ENCODE data around the gene LRMDA.

The LRMDA gene

GRCh38 chr10:75569506-75569905 lies 138.1 kb downstream of the LRMDA start:
- POLR2A ChIA-PET = no interaction called here
- DNase-seq (ENCODE audit: extremely low spot score) = no peak
- CTCF ChIA-PET = no interaction called here
- TF ChIP-seq CTCF (IDR thresholded peaks at IDR 0.05; ENCODE audit: control extremely low read depth, extremely low read depth, low read depth, missing control alignments) = no peak

- TF ChIP-seq CTCF (IDR thresholded peaks at IDR 0.05; ENCODE audit: control extremely low read depth, extremely low read depth, low read depth, missing control alignments) = no peak
- no peak for DNase-seq (ENCODE audit: extremely low spot score)
- ChIA-PET POLR2A (no interaction called here), CTCF (no interaction called here)
These were observed 141.1 kb downstream of the LRMDA start for GRCh38 chr10:75572478-75572877.

DNA sequence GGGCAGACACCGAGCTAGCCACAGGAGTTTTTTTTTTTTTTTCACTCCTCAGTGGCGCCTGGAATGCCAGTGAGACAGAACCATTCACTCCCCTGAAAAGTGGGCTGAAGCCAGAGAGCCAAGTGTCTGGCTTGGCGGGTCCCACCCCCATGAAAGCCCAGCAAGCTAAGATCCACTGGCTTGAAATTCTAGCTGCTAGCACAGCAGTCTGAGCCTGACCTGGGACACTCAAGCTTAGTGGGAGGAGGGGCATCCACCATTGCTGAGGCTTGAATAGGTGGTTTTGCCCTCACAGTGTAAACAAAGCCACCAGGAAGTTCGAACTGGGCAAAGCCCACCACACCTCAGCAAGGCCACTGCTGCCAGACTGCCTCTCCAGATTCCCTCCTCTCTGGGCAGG lies 144.5 kb downstream of the LRMDA start:
- TF ChIP-seq CTCF (IDR thresholded peaks at IDR 0.05; ENCODE audit: control extremely low read depth, extremely low read depth, low read depth, missing control alignments) = no peak
- CTCF ChIA-PET = no interaction called here
- no peak for DNase-seq (ENCODE audit: extremely low spot score)
- POLR2A ChIA-PET = no interaction called here

DNA sequence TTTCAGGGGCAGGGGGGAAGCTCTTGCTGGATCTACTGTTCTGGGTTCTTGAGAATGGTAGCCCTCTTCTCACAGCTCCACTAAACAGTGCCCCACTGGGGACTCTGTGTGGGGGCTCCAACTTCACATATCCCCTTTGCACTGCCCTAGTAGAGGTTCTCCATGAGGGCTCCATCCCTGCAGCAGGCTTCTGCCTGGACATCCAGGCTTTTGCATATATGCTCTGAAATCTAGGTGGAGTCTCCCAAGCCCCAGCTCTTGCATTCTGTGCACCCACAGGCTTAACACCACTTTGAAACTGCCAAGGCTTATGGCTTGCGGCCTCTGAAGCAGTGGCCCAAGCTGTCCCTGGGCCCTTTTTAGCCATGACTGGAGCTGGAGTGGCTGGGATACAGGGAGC lies 150.7 kb downstream of the LRMDA start:
- POLR2A ChIA-PET = no interaction called here
- CTCF ChIA-PET = no interaction called here
- DNase-seq (ENCODE audit: extremely low spot score) = no peak

GRCh38 chr10:75585294-75585693 lies 153.9 kb downstream of the LRMDA start:
- POLR2A ChIA-PET = no interaction called here
- no peak for TF ChIP-seq CTCF (IDR thresholded peaks at IDR 0.05; ENCODE audit: control extremely low read depth, extremely low read depth, low read depth, missing control alignments)
- no peak for DNase-seq (ENCODE audit: extremely low spot score)
- CTCF ChIA-PET = no interaction called here

More for the DNA sequence above, 150.7 kb downstream of the LRMDA start:
- no peak for TF ChIP-seq CTCF (IDR thresholded peaks at IDR 0.05; ENCODE audit: control extremely low read depth, extremely low read depth, low read depth, missing control alignments)

DNA sequence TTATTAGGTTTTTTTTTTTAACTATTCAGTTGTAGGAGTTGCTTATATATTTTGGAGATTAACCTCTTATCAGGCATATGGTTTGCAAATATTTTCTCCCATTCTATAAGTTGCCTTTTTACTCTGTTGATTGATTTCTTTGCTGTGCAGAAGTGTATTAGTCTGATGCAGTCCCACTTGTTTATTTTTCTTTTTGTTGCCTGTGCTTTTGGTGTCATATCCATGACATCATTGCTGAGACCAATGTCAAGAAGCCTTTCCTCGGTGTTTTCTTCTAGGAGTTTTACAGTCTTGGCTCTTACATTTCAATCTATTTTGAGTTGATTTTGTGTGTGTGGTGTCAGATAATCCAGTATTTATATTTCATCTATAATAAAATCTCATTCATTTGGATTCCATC lies 155.4 kb downstream of the LRMDA start:
- POLR2A ChIA-PET = no interaction called here
- no peak for TF ChIP-seq CTCF (IDR thresholded peaks at IDR 0.05; ENCODE audit: control extremely low read depth, extremely low read depth, low read depth, missing control alignments)
- DNase-seq (ENCODE audit: extremely low spot score) = no peak
- CTCF ChIA-PET = no interaction called here

GRCh38 chr10:75588031-75588430 lies 156.6 kb downstream of the LRMDA start:
- POLR2A ChIA-PET = no interaction called here
- TF ChIP-seq CTCF (IDR thresholded peaks at IDR 0.05; ENCODE audit: control extremely low read depth, extremely low read depth, low read depth, missing control alignments) = no peak
- DNase-seq (ENCODE audit: extremely low spot score) = no peak
- CTCF ChIA-PET = no interaction called here

Measured in GM10248 (cell line).